Lower leg skin (tissue), 4 donors: ENCODE measurements around the gene ADCY2. TPM values are rescaled to one million over a fixed set of nuclear protein-coding genes. Genes with fewer than 3 reads are reported as not detected.

Source experiments
- DNase-seq, 2 donors: peaks; one replicate each; pipeline ENCODE4 v3.0.0-alpha.2; 2019; ENCODE audit warnings: low spot score in 2 of 2
- H3K4me3 ChIP-seq: fragments of 200-600 bp; sonication (generic); 2 replicates; pipeline ENCODE4 v1.5.1; 2017; ENCODE audit warnings: mild to moderate bottlenecking, low read depth; ENCODE audit not compliant: poor library complexity, severe bottlenecking
- POLR2A ChIP-seq, 2 donors: fragments of 450-650 bp; IDR thresholded peaks; one replicate each; pipeline ENCODE4 v1.6.1; 2016 to 2017; ENCODE audit warnings: antibody characterized with exemption in 2 of 2, mild to moderate bottlenecking in 1 of 2, moderate library complexity in 1 of 2
- WGBS, 2 donors: methylation state at CpG; one replicate each; pipeline ENCODE4 v1.1.5; 2018; 5-methylcytosine and 5-hydroxymethylcytosine counted together
- intact Hi-C: fragments of 100-400 bp; cut with DNase I; formaldehyde crosslinking; loops from one replicate; pipeline ENCODE4 v1.15.0; 2023; ENCODE audit warnings: low total_unique reads
- total RNA-seq, 4 donors: library from RNA; depleted of rRNA; stranded (reverse); fragments of >200 nt; gene quantifications; one replicate each; pipeline ENCODE4 v1.1.0, GENCODE V29; 2016
- TF ChIP-seq, protein P1 (sequence below), 3 donors: fragments of 450-650 bp; IDR thresholded peaks; one replicate each; pipeline ENCODE4 v1.5.1; 2016; ENCODE audit warnings: antibody characterized with exemption in 3 of 3, mild to moderate bottlenecking in 3 of 3, moderate library complexity in 2 of 3

ADCY2 gene
- total RNA-seq, 4 donors from 2014 or later: 7.3 to 11.5 (median 8.2) TPM

DNA sequence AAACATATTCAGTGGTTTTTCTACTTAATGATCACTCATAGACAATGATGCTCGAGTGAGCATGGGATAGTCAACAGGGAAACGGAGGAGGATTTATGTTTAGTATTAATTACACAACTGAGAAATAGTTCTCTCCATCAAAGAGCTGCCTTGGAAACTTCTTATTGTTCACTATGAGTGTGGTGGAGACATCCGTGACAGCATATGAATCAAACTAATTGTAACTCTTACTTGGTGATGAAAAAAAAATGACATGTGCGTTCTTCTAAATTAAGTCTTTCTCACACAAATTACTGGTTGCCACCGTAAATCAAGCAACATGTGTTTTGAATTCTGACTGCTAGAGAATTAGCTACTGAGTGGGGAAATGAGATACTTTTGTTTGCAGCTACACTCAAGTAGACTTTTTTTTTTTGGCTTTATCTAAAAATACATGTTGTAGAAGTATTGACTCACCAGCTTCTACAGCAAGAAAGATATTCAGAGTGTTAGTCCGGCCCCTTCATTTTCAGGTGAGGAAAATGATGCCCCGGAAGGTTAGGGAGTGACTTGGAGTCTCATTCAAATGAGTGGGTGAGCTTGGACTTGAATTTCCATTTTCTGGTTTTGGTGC lies 275.5 kb downstream of the ADCY2 start:
- 54 to 59% methylated on average over 7 of the region's 7 CpGs for whole genome bisulfite sequencing, 2 donors
- intact Hi-C loops: no loop called here
- TF ChIP-seq POLR2A (IDR thresholded peaks at IDR 0.05): no peak
- TF ChIP-seq, protein P1, sequence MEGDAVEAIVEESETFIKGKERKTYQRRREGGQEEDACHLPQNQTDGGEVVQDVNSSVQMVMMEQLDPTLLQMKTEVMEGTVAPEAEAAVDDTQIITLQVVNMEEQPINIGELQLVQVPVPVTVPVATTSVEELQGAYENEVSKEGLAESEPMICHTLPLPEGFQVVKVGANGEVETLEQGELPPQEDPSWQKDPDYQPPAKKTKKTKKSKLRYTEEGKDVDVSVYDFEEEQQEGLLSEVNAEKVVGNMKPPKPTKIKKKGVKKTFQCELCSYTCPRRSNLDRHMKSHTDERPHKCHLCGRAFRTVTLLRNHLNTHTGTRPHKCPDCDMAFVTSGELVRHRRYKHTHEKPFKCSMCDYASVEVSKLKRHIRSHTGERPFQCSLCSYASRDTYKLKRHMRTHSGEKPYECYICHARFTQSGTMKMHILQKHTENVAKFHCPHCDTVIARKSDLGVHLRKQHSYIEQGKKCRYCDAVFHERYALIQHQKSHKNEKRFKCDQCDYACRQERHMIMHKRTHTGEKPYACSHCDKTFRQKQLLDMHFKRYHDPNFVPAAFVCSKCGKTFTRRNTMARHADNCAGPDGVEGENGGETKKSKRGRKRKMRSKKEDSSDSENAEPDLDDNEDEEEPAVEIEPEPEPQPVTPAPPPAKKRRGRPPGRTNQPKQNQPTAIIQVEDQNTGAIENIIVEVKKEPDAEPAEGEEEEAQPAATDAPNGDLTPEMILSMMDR (IDR thresholded peaks at IDR 0.05): no peak
- no peak overlapping the region for H3K4me3 ChIP-seq
- no peak for DNase-seq

DNA sequence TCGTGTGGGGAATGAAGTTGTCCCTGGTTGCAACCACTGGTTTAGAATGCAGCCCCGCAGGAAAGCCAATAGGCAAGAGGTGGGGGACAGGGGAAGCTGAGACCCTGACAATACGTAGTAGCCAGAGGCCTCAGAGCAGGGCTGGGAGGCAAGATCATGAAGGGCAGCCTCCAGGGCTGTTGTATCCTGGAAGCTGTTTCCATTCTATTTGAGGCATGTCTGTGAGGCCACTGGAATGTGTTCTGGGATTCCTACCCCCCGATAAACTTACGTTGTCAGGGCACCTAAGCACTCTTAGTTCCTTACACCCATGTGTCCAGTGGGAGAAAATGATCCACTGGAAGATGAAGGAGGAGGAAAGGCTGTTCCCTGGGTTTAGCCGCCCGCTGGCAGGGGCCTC lies 277.7 kb downstream of the ADCY2 start:
- DNase-seq: no peak
- TF ChIP-seq POLR2A (IDR thresholded peaks at IDR 0.05): no peak
- TF ChIP-seq, protein P1 (IDR thresholded peaks at IDR 0.05): no peak
- WGBS, 2 donors: 89% methylated on average over 7 of the region's 7 CpGs
- intact Hi-C loops: no loop called here
- no peak overlapping the region for H3K4me3 ChIP-seq

DNA sequence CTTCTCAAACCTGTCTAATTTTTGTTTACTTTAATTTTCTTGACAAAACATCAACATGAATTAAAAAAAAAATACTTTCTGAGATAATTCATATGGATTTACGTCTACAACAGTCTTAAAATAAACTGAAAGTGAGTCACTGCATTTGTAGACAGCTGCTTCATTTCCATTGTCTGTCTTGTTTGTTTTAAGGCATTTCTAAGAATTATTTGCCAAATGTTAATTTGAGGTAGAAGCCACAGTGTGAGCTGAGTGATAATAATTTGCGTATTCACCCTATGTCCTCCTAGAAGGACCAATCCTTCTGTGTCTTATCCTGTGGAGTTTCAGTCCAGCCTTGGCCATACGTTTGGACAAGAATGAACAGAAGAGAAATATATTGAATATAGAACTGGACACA lies 280.5 kb downstream of the ADCY2 start:
- intact Hi-C loops: no loop called here
- no peak overlapping the region for H3K4me3 ChIP-seq
- no peak for DNase-seq
- TF ChIP-seq, protein P1 (IDR thresholded peaks at IDR 0.05): no peak
- TF ChIP-seq POLR2A (IDR thresholded peaks at IDR 0.05): no peak
- 62 to 68% methylated on average over 3 of the region's 3 CpGs for WGBS, 2 donors

DNA sequence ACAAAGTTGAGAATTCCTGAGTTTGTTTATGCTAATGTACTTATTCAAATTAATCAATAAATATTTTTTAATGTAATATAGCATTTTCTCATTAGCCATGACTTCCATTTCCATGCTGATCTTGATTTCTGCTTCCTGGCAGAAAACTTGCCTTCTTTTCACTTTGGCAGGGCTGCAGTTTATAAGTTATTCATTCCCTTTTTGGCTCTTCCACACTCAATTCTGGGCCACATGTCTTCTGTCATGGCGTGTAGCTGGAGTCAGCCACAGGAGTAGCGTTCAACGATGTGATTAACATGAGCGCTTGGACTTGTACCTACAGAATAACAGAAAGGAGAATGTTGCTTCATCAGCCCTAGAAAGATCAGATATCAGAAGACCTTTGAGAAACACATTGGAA lies 282.1 kb downstream of the ADCY2 start:
- H3K4me3 ChIP-seq: no peak overlapping the region
- intact Hi-C loops: no loop called here
- no peak for DNase-seq
- WGBS, 2 donors: 39 to 43% methylated on average over 4 of the region's 4 CpGs
- TF ChIP-seq, protein P1 (IDR thresholded peaks at IDR 0.05): no peak
- TF ChIP-seq POLR2A (IDR thresholded peaks at IDR 0.05): no peak

DNA sequence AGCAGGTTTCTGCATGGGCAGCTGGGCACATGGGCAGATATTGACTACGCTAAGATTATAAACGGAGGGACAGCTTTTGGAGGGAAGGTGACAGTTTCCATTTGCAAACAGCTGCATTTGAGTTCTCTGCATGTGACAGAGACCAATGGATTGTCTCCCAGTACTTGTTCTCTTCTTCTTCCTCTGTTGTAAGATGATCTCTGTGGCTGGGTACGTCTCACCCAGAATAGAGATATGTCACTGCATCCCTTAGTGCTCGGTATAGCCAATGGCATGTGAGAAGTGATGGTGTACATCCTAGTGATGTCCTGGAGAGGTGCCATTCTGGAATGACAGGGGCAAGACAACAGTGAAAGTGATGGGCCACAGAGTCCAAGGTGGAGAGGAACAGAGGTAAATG lies 283.7 kb downstream of the ADCY2 start:
- DNase-seq: no peak
- 86 to 95% methylated on average over 4 of the region's 4 CpGs for WGBS, 2 donors
- no peak overlapping the region for H3K4me3 ChIP-seq
- intact Hi-C loops: no loop called here
- TF ChIP-seq, protein P1 (IDR thresholded peaks at IDR 0.05): no peak
- TF ChIP-seq POLR2A (IDR thresholded peaks at IDR 0.05): no peak

DNA sequence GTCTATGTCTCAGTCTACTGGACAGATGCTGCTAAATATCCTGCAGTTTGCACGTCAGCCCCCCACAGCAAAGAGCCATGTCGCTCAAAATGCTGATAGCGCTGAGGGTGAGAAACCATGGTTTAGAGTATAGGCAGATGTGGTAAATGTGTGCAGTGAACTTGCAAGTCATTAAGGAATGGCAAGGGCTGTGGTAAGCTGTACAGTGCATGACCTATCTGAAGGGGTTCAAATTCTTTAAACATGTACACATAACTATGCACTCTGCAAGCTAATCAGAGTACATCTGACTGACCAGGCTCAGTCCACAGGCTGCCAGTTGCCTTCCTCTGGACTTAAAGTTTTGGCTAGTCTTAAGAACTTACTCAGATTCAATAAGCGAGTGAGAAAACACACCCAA lies 284.3 kb downstream of the ADCY2 start:
- intact Hi-C loops: no loop called here
- no peak for TF ChIP-seq POLR2A (IDR thresholded peaks at IDR 0.05)
- TF ChIP-seq, protein P1 (IDR thresholded peaks at IDR 0.05): no peak
- H3K4me3 ChIP-seq: no peak overlapping the region
- WGBS, 2 donors: 93 to 97% methylated on average over 4 of the region's 4 CpGs
- no peak for DNase-seq
